Adrenal gland (tissue), 12 donors: Measurements from ENCODE around the gene ELMOD1. TPM values are rescaled to one million over a fixed set of nuclear protein-coding genes. Genes with fewer than 3 reads are reported as not detected.
A peak's percentile ranks its signal among the peaks of the same experiment; 100 is the strongest.

Experiments
- DNase-seq, 7 donors: peaks; one replicate each; pipeline ENCODE4 v3.0.0-alpha.2; 2019 to 2020
- H3K27ac ChIP-seq, 5 donors: fragments of 200-600 bp; sonication (generic) in 4 of 5; 1 replicate in 3 of 5; 2 replicates in 2 of 5; pipeline versions ENCODE4 v1.5.1 to v1.8.0; 2016 to 2020; ENCODE audit warnings: mild to moderate bottlenecking in 1 of 5
- H3K27me3 ChIP-seq: fragments of 200-600 bp; 2 replicates; pipeline ENCODE4 v1.8.0; 2021
- H3K36me3 ChIP-seq, 2 donors: fragments of 200-600 bp; replicated peaks in 1 of 2; 1 replicate in 1 of 2; 2 replicates in 1 of 2; pipeline versions ENCODE4 v1.5.1 to v1.8.0; 2018 to 2022
- H3K4me1 ChIP-seq, 2 donors: fragments of 200-600 bp; replicated peaks in 1 of 2; 1 replicate in 1 of 2; 2 replicates in 1 of 2; pipeline versions ENCODE4 v1.5.1 to v1.8.0; 2018 to 2021
- H3K4me3 ChIP-seq, 4 donors: fragments of 200-600 bp; sonication (generic) in 3 of 4; one replicate each; pipeline ENCODE4 v1.5.1; 2016 to 2018
- H3K9me3 ChIP-seq, 3 donors: fragments of 200-600 bp; sonication (generic) in 1 of 3; replicated peaks in 1 of 3; 1 replicate in 2 of 3; 2 replicates in 1 of 3; pipeline versions ENCODE4 v1.5.1 to v1.8.0; 2016 to 2021
- POLR2A ChIP-seq, 2 donors: fragments of 450-650 bp; IDR thresholded peaks; one replicate each; pipeline ENCODE4 v1.6.1; 2017; ENCODE audit warnings: antibody characterized with exemption in 2 of 2, mild to moderate bottlenecking in 2 of 2, moderate library complexity in 1 of 2
- WGBS, 4 donors: extraction: QIAGEN DNeasy Blood & Tissue Kit in 2 of 4; methylation state at CpG; one replicate each; pipeline versions ENCODE4 v1.1.5 to v1.1.7; 2013 to 2017; 5-methylcytosine and 5-hydroxymethylcytosine counted together
- intact Hi-C, 2 donors: fragments of 100-400 bp; cut with DNase I; formaldehyde crosslinking; loops; one replicate each; pipeline versions ENCODE4 v1.14.1 to v1.15.0; 2022 to 2023
- polyA plus RNA-seq, 3 donors: library from polyadenylated mRNA; stranded (reverse); fragments of 200-250 nt in 2 of 3; fragments of 350-450 nt in 1 of 3; fragmentation: Illumina TruSeq in 1 of 3; extraction: RNeasy Lipid Tissue Mini Kit (QIAGEN cat#74804) in 1 of 3; gene quantifications; one replicate each; pipeline ENCODE4 v1.2.3, GENCODE V29; 2013 to 2014
- total RNA-seq, 9 donors: library from RNA; depleted of rRNA in 4 of 9; stranded (reverse); fragments of >200 nt in 4 of 9; fragments of 120-200 nt in 1 of 9; fragmentation: NEBNext Ultra II Directional in 1 of 9; extraction: Animal tissue kit (Norgen Biotek cat#: 25700) in 1 of 9; gene quantifications; one replicate each; pipeline versions ENCODE4 v1.1.0 to v1.2.4, GENCODE V29; 2013 to 2023
- TF ChIP-seq, protein P1 (sequence below), 6 experiments: fragments of 450-650 bp in 4 of 6; fragments of 200-600 bp in 2 of 6; sonication (generic) in 1 of 6; IDR thresholded peaks; 1 replicate in 5 of 6; 2 replicates in 1 of 6; pipeline versions ENCODE4 v1.5.1 to v1.8.0; 2016 to 2021; ENCODE audit warnings: antibody characterized with exemption in 6 of 6, mild to moderate bottlenecking in 2 of 6, moderate library complexity in 1 of 6
- donor health status: healthy with polysubstance abuse.
- donor health status: Bipolar disorder and iron deficiency.
- donor health status: DM: yes; HTN: yes; CAD: no.
- donor health status: DM: no; HTN: no; CAD: no.
- donor health status: DM: no; HTN: no; CAD: no.
- donor health status: DM: yes; HTN: yes; CAD: no.

The ELMOD1 gene
- total and polyA plus RNA-seq, 12 donors: 0.23 to 8.5 (median 0.67) TPM; not detected in 2

DNA sequence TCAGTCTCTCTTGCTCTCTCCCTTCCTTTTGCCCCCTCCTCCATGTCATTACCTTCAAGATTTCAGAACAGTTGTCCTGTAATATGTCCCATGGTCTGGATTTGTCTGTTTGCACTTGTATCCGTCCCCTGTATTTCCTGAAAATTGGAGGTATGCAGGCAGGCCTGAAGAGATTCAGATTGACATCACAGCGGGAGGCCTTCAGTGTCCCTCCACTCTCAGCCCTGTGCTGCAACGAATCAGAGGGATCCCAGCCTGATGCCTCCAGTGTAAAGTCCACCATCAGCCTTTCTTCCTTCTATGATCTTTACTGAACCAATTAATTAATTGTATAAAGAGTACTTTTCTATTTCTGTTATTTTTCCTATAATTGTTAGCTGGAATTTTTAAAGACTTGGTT, 57.3 kb downstream of the ELMOD1 start:
- no peak for TF ChIP-seq POLR2A (IDR thresholded peaks at IDR 0.05)
- TF ChIP-seq, protein P1, sequence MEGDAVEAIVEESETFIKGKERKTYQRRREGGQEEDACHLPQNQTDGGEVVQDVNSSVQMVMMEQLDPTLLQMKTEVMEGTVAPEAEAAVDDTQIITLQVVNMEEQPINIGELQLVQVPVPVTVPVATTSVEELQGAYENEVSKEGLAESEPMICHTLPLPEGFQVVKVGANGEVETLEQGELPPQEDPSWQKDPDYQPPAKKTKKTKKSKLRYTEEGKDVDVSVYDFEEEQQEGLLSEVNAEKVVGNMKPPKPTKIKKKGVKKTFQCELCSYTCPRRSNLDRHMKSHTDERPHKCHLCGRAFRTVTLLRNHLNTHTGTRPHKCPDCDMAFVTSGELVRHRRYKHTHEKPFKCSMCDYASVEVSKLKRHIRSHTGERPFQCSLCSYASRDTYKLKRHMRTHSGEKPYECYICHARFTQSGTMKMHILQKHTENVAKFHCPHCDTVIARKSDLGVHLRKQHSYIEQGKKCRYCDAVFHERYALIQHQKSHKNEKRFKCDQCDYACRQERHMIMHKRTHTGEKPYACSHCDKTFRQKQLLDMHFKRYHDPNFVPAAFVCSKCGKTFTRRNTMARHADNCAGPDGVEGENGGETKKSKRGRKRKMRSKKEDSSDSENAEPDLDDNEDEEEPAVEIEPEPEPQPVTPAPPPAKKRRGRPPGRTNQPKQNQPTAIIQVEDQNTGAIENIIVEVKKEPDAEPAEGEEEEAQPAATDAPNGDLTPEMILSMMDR (IDR thresholded peaks at IDR 0.05): no peak
- no peak for DNase-seq
- Histone ChIP-seq H3K4me1 (no peaks in the 10 kb centered on the region), H3K27ac (no peak overlapping the region), H3K4me3 (no peak overlapping the region), H3K27me3 (peaks cover 3% of the 10 kb centered on the region), H3K36me3 (no peaks in the 10 kb centered on the region), H3K9me3 (peaks cover 0 to 4% (median 0%) of the 10 kb centered on the region in 3 donors)
- WGBS, 4 donors: 68 to 91% (median 82%) methylated on average over 3 of the region's 3 CpGs
- intact Hi-C loops: no loop called here

DNA sequence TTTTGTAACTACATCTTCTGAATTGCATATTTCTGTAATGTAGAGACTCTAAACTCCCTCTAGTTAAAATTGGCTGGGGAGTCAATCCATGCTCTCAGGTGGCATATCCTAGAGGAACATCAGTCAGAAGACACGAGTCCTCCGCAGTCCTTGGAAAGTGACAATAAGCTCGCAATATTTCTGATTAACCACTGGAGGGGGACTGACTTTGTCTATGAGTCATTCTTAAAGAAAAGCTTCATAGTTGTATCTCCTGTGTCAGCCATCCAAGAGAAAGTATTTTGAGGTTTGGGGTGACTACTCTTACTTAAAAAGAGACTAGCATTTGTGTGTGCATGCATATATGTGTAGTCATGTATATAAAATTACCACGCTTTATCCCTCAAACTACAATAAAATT, 60.7 kb downstream of the ELMOD1 start:
- Histone ChIP-seq H3K27me3 (peaks cover 3% of the 10 kb centered on the region), H3K4me1 (no peaks in the 10 kb centered on the region), H3K27ac (no peak overlapping the region), H3K9me3 (no peaks in the 10 kb centered on the region), H3K36me3 (no peaks in the 10 kb centered on the region), H3K4me3 (no peak overlapping the region)
- TF ChIP-seq, protein P1 (IDR thresholded peaks at IDR 0.05): no peak
- no peak for TF ChIP-seq POLR2A (IDR thresholded peaks at IDR 0.05)
- intact Hi-C loops: no loop called here
- WGBS, 4 donors: 64 to 72% (median 65%) methylated on average over 4 of the region's 4 CpGs
- no peak for DNase-seq

DNA sequence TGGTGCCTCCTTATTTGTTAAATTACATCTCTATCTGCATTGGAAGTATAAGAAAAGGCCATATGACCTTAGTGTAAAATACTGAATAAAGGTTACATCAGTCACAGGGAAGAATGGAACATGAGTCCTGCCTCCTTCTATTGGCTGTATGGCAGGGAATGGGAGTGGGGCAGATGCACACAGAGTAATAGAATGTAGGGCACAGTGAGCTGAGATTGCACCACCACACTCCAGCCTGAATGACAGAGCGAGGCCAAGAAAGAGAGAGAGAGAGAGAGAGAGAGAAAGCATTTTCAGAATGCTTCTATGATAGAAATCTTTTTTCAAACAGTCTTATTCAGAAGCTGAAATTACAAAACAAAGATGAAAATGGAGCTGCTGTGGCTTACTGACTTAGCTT, 62.1 kb downstream of the ELMOD1 start:
- Histone ChIP-seq H3K4me3 (no peak overlapping the region), H3K36me3 (no peaks in the 10 kb centered on the region), H3K27me3 (peaks cover 3% of the 10 kb centered on the region), H3K9me3 (no peaks in the 10 kb centered on the region), H3K27ac (no peak overlapping the region), H3K4me1 (no peaks in the 10 kb centered on the region)
- DNase-seq: no peak
- WGBS, 4 donors: 73 to 89% (median 83%) methylated on average over 1 of the region's 1 CpG
- intact Hi-C loops: no loop called here
- TF ChIP-seq, protein P1 (IDR thresholded peaks at IDR 0.05): no peak
- no peak for TF ChIP-seq POLR2A (IDR thresholded peaks at IDR 0.05)

DNA sequence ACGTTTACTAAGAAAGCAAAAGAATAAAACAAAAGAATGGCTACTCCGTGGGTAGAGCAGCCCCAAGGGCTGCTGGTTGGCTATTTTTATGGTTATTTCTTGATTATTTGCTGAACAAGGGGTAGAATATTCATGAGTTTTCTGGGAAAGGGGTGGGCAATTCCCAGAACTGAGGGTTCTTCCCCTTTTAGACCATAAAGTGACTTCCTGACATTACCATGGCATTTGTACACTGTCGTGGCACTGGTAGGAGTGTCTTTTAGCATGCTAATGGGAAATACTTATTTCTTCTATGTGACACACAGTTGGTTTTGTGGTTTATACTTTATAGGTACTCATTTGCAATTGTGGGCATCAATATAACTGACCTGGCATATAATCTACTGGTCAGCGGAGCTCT, 64.7 kb downstream of the ELMOD1 start:
- intact Hi-C loops: no loop called here
- Histone ChIP-seq H3K4me1 (no peaks in the 10 kb centered on the region), H3K36me3 (no peaks in the 10 kb centered on the region), H3K27ac (no peak overlapping the region), H3K4me3 (no peak overlapping the region), H3K27me3 (no peaks in the 10 kb centered on the region), H3K9me3 (no peaks in the 10 kb centered on the region)
- DNase-seq: peak in 1 of 7 donors; percentile 2
- TF ChIP-seq, protein P1 (IDR thresholded peaks at IDR 0.05): no peak
- no peak for TF ChIP-seq POLR2A (IDR thresholded peaks at IDR 0.05)
- WGBS, 4 donors: 65 to 74% (median 66%) methylated on average over 4 of the region's 4 CpGs
